ENCODE results near the gene MERTK. TPM values are rescaled to one million over a fixed set of nuclear protein-coding genes. Genes with fewer than 3 reads are reported as not detected.

The MERTK gene
- total and polyA plus RNA-seq, 2 of the 13 experiments (the other 11 are each of a cell fraction or from before 2014, with no cell fraction given), result 37.3 to 44.7 TPM

DNA sequence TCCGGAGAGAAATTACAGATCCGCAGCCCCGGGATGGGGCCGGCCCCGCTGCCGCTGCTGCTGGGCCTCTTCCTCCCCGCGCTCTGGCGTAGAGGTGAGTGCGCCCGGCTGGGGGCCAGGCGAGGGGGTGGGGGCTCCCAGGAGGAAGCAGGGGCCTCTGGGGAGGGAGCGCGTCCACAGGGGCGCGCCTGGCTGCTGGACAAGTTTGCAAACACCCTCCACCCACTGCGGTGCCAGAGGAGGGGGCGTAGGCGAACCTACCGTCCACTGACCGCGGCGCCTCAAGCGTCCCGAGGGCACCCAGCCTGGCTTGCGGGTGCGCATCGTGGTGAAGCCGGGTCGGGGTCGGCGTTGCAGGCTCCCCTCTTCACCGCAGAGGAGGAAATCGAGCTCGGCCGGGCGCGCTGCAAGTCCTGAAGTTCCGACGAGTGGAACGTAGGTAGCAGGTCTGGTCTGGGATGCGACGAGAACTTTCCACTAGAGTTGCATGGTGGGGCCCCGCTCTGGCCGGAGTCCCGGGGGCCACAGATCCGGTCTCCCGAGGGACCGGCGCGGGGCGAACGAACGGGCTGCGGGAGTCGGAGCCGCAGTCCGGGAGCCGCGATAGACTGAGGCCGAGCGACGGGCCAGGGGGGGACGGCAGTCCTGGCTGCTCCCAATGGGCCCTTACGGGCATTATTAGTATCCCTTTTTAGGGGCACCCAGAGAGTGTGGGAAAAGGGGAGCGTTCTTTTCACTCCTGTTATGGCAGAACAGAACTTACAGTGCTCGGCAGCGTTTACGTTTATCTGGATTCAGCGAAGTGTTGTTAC, 502 bp downstream of the MERTK start (continued):
- TF ChIP-seq ZZZ3 (CRISPR knock-in tag; IDR thresholded peaks at IDR 0.05; ENCODE audit: borderline replicate concordance) (no peak), BRD4 (CRISPR knock-in tag; IDR thresholded peaks at IDR 0.05) (no peak), TRIM24 (CRISPR knock-in tag; IDR thresholded peaks at IDR 0.05) (no peak), ZNF446 (CRISPR knock-in tag; IDR thresholded peaks at IDR 0.05) (no peak; the same call in 1 of the 2 replicates), SIN3B (IDR thresholded peaks at IDR 0.05; ENCODE audit: low read length) (no peak), MBD4 (IDR thresholded peaks at IDR 0.05; ENCODE audit: borderline replicate concordance, low read length) (no peak), ZFP36L1 (CRISPR knock-in tag; IDR thresholded peaks at IDR 0.05) (0 out of 2 replicates have a peak, but pooled peaks have one; percentile 14), ZFP36 (IDR thresholded peaks at IDR 0.05; ENCODE audit: borderline replicate concordance, low read depth, low read length, partially characterized antibody) (no peak), TBL1XR1 (IDR thresholded peaks at IDR 0.05; ENCODE audit: borderline replicate concordance, low read length, partially characterized antibody) (no peak), RBM39 (IDR thresholded peaks at IDR 0.05; ENCODE audit: low read depth, low read length, poor library complexity, severe bottlenecking) (no peak), CREM (IDR thresholded peaks at IDR 0.05) (no peak), CREM (CRISPR knock-in tag; IDR thresholded peaks at IDR 0.05) (no peak), NFYC (CRISPR knock-in tag; IDR thresholded peaks at IDR 0.05) (0 out of 2 replicates have a peak, but pooled peaks have one; percentile 24), ZNF562 (CRISPR knock-in tag; IDR thresholded peaks at IDR 0.05; ENCODE audit: borderline replicate concordance) (no peak), ZBTB3 (CRISPR knock-in tag; IDR thresholded peaks at IDR 0.05; ENCODE audit: borderline replicate concordance, low read depth) (0 out of 2 replicates have a peak, but pooled peaks have one; percentile 4), CREB3 (CRISPR knock-in tag; IDR thresholded peaks at IDR 0.05) (no peak)
- TF ChIP-seq, protein P1, sequence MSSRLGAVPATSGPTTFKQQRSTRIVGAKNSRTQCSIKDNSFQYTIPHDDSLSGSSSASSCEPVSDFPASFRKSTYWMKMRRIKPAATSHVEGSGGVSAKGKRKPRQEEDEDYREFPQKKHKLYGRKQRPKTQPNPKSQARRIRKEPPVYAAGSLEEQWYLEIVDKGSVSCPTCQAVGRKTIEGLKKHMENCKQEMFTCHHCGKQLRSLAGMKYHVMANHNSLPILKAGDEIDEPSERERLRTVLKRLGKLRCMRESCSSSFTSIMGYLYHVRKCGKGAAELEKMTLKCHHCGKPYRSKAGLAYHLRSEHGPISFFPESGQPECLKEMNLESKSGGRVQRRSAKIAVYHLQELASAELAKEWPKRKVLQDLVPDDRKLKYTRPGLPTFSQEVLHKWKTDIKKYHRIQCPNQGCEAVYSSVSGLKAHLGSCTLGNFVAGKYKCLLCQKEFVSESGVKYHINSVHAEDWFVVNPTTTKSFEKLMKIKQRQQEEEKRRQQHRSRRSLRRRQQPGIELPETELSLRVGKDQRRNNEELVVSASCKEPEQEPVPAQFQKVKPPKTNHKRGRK (CRISPR knock-in tag; IDR thresholded peaks at IDR 0.05), result peak; percentile 59; the same call in 1 of the 2 replicates
- TF ChIP-seq, protein P2, sequence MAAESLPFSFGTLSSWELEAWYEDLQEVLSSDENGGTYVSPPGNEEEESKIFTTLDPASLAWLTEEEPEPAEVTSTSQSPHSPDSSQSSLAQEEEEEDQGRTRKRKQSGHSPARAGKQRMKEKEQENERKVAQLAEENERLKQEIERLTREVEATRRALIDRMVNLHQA (CRISPR knock-in tag; IDR thresholded peaks at IDR 0.05), result no peak
